Stimulated activated CD8-positive, alpha-beta memory T cell treated with anti-CD3 and anti-CD28 coated beads, Interleukin-2, amount 100 ng/mL, for 48 hours (primary cell): ENCODE measurements around the gene GAGE12D.
A peak's percentile ranks its signal among the peaks of the same experiment; 100 is the strongest.
"Not testable (repeated sequence)": the region's sequence is repeated elsewhere in the genome, so short reads cannot be mapped to it uniquely, and the experiment has no call there.

Experiments
- DNase-seq, 2 donors: peaks; one replicate each; pipeline ENCODE4 v3.0.0-alpha.2; 2020; ENCODE audit warnings: low read depth in 2 of 2

The GAGE12D gene

DNA sequence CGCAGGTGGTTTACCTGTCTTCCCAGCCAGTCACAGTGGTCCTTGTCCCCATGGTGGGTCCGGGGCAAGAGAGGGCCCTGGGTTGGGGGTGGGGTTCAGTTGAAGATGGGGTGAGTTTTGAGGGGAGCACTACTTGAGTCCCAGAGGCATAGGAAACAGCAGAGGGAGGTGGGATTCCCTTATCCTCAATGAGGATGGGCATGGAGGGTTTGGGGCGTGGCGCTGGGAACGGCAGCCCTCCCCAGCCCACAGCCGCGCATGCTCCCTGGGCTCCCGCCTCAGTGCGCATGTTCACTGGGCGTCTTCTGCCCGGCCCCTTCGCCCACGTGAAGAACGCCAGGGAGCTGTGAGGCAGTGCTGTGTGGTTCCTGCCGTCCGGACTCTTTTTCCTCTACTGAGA is at the start of gene GAGE12D:
Gene GAGE12D (plus strand): TSS at position 301 of the 400 bp plus-strand sequence. CDS start 1,155 bp downstream, outside the sequence.
- DNase-seq = not testable (repeated sequence)

- not testable (repeated sequence) for DNase-seq
Observed at GRCh38 chrX:49531877-49532276, 9.7 kb upstream of the GAGE12D start, which contains the start of gene GAGE12C. TSS of gene GAGE12C (plus strand) at chrX:49532177. CDS start at chrX:49533332, 1,155 bp downstream.

DNA sequence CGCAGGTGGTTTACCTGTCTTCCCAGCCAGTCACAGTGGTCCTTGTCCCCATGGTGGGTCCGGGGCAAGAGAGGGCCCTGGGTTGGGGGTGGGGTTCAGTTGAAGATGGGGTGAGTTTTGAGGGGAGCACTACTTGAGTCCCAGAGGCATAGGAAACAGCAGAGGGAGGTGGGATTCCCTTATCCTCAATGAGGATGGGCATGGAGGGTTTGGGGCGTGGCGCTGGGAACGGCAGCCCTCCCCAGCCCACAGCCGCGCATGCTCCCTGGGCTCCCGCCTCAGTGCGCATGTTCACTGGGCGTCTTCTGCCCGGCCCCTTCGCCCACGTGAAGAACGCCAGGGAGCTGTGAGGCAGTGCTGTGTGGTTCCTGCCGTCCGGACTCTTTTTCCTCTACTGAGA is 9.5 kb downstream of the GAGE12D start, which contains the start of gene GAGE12E:
Gene GAGE12E (plus strand): TSS at position 301 of the 400 bp plus-strand sequence. CDS start 1,155 bp downstream, outside the sequence.
- not testable (repeated sequence) for DNase-seq

DNA sequence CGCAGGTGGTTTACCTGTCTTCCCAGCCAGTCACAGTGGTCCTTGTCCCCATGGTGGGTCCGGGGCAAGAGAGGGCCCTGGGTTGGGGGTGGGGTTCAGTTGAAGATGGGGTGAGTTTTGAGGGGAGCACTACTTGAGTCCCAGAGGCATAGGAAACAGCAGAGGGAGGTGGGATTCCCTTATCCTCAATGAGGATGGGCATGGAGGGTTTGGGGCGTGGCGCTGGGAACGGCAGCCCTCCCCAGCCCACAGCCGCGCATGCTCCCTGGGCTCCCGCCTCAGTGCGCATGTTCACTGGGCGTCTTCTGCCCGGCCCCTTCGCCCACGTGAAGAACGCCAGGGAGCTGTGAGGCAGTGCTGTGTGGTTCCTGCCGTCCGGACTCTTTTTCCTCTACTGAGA is 19.0 kb downstream of the GAGE12D start, which contains the start of gene GAGE12F:
Gene GAGE12F (plus strand): TSS at position 301 of the 400 bp plus-strand sequence. CDS start 1,155 bp downstream, outside the sequence.
- DNase-seq = not testable (repeated sequence)

GRCh38 chrX:49568728-49569127 is 27.2 kb downstream of the GAGE12D start:
- not testable (repeated sequence) for DNase-seq

- not testable (repeated sequence) for DNase-seq
Observed at GRCh38 chrX:49569152-49569551, 27.6 kb downstream of the GAGE12D start.

DNA sequence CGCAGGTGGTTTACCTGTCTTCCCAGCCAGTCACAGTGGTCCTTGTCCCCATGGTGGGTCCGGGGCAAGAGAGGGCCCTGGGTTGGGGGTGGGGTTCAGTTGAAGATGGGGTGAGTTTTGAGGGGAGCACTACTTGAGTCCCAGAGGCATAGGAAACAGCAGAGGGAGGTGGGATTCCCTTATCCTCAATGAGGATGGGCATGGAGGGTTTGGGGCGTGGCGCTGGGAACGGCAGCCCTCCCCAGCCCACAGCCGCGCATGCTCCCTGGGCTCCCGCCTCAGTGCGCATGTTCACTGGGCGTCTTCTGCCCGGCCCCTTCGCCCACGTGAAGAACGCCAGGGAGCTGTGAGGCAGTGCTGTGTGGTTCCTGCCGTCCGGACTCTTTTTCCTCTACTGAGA is 28.6 kb downstream of the GAGE12D start, which contains the start of gene GAGE12G:
Gene GAGE12G (plus strand): TSS at position 301 of the 400 bp plus-strand sequence. CDS start 1,155 bp downstream, outside the sequence.
- DNase-seq = not testable (repeated sequence)

GRCh38 chrX:49579649-49580048 is 38.1 kb downstream of the GAGE12D start, which contains the start of gene GAGE12H:
TSS of gene GAGE12H (plus strand) at chrX:49579949. CDS start at chrX:49581104, 1,155 bp downstream.
- DNase-seq = not testable (repeated sequence)

- not testable (repeated sequence) for DNase-seq
Observed at GRCh38 chrX:49589196-49589595, 47.7 kb downstream of the GAGE12D start, which contains the start of gene GAGE2A. TSS of gene GAGE2A (plus strand) at chrX:49589496. CDS start at chrX:49590651, 1,155 bp downstream.

DNA sequence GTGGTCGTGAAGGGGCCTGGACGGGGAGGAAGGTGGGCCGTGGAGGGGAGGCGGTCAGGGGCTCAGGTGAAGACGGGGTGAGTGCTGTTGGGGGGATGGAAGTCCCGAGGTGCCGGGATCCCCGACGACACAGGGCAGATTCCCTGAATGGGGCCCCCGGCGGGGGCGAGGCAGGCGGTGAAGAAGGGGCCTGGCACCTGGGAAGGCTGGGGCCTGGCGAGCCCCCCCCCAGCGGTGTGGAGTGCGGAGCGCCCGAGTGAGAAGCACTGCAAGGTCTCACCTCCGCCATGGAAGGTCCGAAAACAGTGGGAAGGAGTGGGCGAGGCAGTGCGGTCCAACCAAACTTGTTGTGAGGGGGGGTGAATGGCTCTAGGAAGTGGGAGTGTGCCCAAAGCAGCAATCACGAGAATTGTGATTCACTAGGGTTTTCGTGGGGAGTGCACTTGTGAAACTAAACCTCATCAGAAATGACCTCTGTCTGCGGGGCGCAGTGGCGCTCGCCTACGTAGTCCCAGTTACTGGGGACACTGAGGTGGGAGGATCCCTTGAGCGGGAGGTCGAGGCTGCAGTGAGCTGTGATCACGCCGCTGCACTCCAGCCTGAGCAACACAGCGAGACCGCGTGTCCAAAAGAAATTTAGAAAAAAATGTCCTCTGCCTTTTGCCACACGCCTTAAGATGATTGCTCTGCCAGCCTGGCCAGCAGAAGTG is 48.4 kb downstream of the GAGE12D start:
- peak in 1 of 2 donors; percentile 0 for DNase-seq

- DNase-seq = not testable (repeated sequence)
Observed at GRCh38 chrX:49590488-49590887, 49.0 kb downstream of the GAGE12D start.
